K562 (cell line): ENCODE results near the gene GPR107. TPM values are rescaled to one million over a fixed set of nuclear protein-coding genes. Genes with fewer than 3 reads are reported as not detected.

Experiments
- BCL6 ChIP-seq: fragments of 250-450 bp; sonication (Bioruptor Pico); IDR thresholded peaks from 2 replicates; pipeline ENCODE4 v1.4.0; 2020
- HBP1 ChIP-seq: fragments of 450-650 bp; formaldehyde crosslinking; IDR thresholded peaks from 2 replicates; pipeline ENCODE4 v1.4.0; 2022; ENCODE audit warnings: missing genetic modification characterization
- TEAD4 ChIP-seq, 2 experiments: sonication (generic) in 1 of 2; formaldehyde crosslinking in 1 of 2; IDR thresholded peaks; 2 replicates each; pipeline versions ENCODE4 v1.6.1 to v1.8.0; 2012 to 2022; ENCODE audit warnings: borderline replicate concordance in 1 of 2, inconsistent platforms in 1 of 2, low read length in 1 of 2, mild to moderate bottlenecking in 1 of 2, missing genetic modification reagents in 1 of 2
- ZNF175 ChIP-seq: fragments of 200-800 bp; sonication (Bioruptor generic); IDR thresholded peaks from 2 replicates; pipeline ENCODE4 v1.6.1; 2016; ENCODE audit warnings: low read depth, mild to moderate bottlenecking, missing genetic modification characterization, missing compliant biosample characterization
- polyA plus RNA-seq, 8 experiments: library from polyadenylated mRNA; depleted of rRNA in 4 of 8; stranded (reverse) in 5 of 8; unstranded in 3 of 8; fragments of >200 nt; fragmentation: Nextera tagmentation in 2 of 8; fragmentation: Illumina TruSeq in 1 of 8; extraction: Ambion mirVana in 2 of 8; extraction: Trizol in 1 of 8; gene quantifications; 2 replicates each; pipeline versions ENCODE4 v1.2.1 to v1.2.3, GENCODE V29; 2011 to 2014; ENCODE audit warnings: inconsistent platforms in 1 of 8, missing spikeins in 1 of 8
- total RNA-seq, 7 experiments: library from RNA; depleted of rRNA in 6 of 7; stranded (reverse); fragments of >200 nt in 6 of 7; fragmentation: Illumina TruSeq in 2 of 7; extraction: Trizol in 2 of 7; gene quantifications; 2 replicates each; pipeline versions ENCODE4 v1.2.1 to v1.2.3, GENCODE V29; 2011 to 2021; ENCODE audit warnings: low replicate concordance in 1 of 7
- TF ChIP-seq, protein P1 (sequence below), 2 experiments: fragments of 450-650 bp in 1 of 2; sonication (generic) in 1 of 2; formaldehyde crosslinking in 1 of 2; IDR thresholded peaks; 2 replicates each; pipeline versions ENCODE4 v1.7.1 to v1.9.0; 2016 to 2022; ENCODE audit warnings: inconsistent platforms in 1 of 2, mild to moderate bottlenecking in 1 of 2, missing genetic modification reagents in 1 of 2

The GPR107 gene
- total and polyA plus RNA-seq, 9 of the 15 experiments (the other 6 are each of a cell fraction or from before 2014, with no cell fraction given) = 3.2 to 34.6 (median 14.4) TPM

GRCh38 chr9:130175355-130175754 is 121.6 kb downstream of the GPR107 start (continued):
- no peak for TF ChIP-seq BCL6 (CRISPR knock-in tag)
- TF ChIP-seq TEAD4 (IDR thresholded peaks at IDR 0.05; ENCODE audit: low read length) = no peak
- TF ChIP-seq TEAD4 (CRISPR knock-in tag; IDR thresholded peaks at IDR 0.05; ENCODE audit: borderline replicate concordance) = no peak
- no peak for TF ChIP-seq ZNF175
- TF ChIP-seq, protein P1, sequence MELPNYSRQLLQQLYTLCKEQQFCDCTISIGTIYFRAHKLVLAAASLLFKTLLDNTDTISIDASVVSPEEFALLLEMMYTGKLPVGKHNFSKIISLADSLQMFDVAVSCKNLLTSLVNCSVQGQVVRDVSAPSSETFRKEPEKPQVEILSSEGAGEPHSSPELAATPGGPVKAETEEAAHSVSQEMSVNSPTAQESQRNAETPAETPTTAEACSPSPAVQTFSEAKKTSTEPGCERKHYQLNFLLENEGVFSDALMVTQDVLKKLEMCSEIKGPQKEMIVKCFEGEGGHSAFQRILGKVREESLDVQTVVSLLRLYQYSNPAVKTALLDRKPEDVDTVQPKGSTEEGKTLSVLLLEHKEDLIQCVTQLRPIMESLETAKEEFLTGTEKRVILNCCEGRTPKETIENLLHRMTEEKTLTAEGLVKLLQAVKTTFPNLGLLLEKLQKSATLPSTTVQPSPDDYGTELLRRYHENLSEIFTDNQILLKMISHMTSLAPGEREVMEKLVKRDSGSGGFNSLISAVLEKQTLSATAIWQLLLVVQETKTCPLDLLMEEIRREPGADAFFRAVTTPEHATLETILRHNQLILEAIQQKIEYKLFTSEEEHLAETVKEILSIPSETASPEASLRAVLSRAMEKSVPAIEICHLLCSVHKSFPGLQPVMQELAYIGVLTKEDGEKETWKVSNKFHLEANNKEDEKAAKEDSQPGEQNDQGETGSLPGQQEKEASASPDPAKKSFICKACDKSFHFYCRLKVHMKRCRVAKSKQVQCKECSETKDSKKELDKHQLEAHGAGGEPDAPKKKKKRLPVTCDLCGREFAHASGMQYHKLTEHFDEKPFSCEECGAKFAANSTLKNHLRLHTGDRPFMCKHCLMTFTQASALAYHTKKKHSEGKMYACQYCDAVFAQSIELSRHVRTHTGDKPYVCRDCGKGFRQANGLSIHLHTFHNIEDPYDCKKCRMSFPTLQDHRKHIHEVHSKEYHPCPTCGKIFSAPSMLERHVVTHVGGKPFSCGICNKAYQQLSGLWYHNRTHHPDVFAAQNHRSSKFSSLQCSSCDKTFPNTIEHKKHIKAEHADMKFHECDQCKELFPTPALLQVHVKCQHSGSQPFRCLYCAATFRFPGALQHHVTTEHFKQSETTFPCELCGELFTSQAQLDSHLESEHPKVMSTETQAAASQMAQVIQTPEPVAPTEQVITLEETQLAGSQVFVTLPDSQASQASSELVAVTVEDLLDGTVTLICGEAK (IDR thresholded peaks at IDR 0.05) = no peak
- TF ChIP-seq, protein P1 (CRISPR knock-in tag; IDR thresholded peaks at IDR 0.05) = no peak
- no peak for TF ChIP-seq HBP1 (CRISPR knock-in tag)
